Suprapubic skin (tissue), 4 donors: Measurements from ENCODE around the gene COL28A1.

ENCODE experiments used
- EP300 ChIP-seq: sonication (generic); formaldehyde crosslinking; IDR thresholded peaks from one replicate; pipeline ENCODE4 v1.6.1; 2017; ENCODE audit warnings: antibody characterized with exemption
- POLR2A ChIP-seq, 2 donors: fragments of 450-650 bp; IDR thresholded peaks; one replicate each; pipeline ENCODE4 v1.6.1; 2017; ENCODE audit warnings: antibody characterized with exemption in 2 of 2, mild to moderate bottlenecking in 2 of 2, moderate library complexity in 2 of 2
- POLR2AphosphoS5 ChIP-seq, 3 donors: sonication (generic); formaldehyde crosslinking; IDR thresholded peaks; one replicate each; pipeline ENCODE4 v1.6.1; 2017; ENCODE audit warnings: antibody characterized with exemption in 3 of 3
- TF ChIP-seq, protein P1 (sequence below), 2 donors: fragments of 200-600 bp in 1 of 2; fragments of 450-650 bp in 1 of 2; sonication (generic) in 1 of 2; IDR thresholded peaks; one replicate each; pipeline ENCODE4 v1.5.1; 2016 to 2019; ENCODE audit warnings: antibody characterized with exemption in 2 of 2, mild to moderate bottlenecking in 1 of 2, moderate library complexity in 1 of 2

- TF ChIP-seq, protein P1, sequence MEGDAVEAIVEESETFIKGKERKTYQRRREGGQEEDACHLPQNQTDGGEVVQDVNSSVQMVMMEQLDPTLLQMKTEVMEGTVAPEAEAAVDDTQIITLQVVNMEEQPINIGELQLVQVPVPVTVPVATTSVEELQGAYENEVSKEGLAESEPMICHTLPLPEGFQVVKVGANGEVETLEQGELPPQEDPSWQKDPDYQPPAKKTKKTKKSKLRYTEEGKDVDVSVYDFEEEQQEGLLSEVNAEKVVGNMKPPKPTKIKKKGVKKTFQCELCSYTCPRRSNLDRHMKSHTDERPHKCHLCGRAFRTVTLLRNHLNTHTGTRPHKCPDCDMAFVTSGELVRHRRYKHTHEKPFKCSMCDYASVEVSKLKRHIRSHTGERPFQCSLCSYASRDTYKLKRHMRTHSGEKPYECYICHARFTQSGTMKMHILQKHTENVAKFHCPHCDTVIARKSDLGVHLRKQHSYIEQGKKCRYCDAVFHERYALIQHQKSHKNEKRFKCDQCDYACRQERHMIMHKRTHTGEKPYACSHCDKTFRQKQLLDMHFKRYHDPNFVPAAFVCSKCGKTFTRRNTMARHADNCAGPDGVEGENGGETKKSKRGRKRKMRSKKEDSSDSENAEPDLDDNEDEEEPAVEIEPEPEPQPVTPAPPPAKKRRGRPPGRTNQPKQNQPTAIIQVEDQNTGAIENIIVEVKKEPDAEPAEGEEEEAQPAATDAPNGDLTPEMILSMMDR (IDR thresholded peaks at IDR 0.05), result no peak
- TF ChIP-seq POLR2AphosphoS5 (IDR thresholded peaks at IDR 0.05), result no peak
- no peak for TF ChIP-seq POLR2A (IDR thresholded peaks at IDR 0.05)
- TF ChIP-seq EP300, result no peak
These were observed 188.6 kb downstream of the COL28A1 start for GRCh38 chr7:7347045-7347444.
